Nasal cavity respiratory epithelium epithelial cell of viscerocranial mucosa (primary cell): Measurements from ENCODE around the gene EDIL3. TPM values are rescaled to one million over a fixed set of nuclear protein-coding genes. Genes with fewer than 3 reads are reported as not detected.

Experiments
- total RNA-seq: library from RNA; depleted of rRNA; stranded (reverse); fragments of >200 nt; gene quantifications from 2 replicates; pipeline ENCODE4 v1.2.3, GENCODE V29; 2014

Gene EDIL3
- total RNA-seq: 0.68 and 2.6 TPM in 2 replicates

GRCh38 chr5:84384604-84385575 is at the start of gene EDIL3:
TSS of gene EDIL3 (minus strand) at chr5:84384880. CDS start at chr5:84384374, 506 bp downstream.

